ENCODE results near the gene DSCAML1. TPM values are rescaled to one million over a fixed set of nuclear protein-coding genes. Genes with fewer than 3 reads are reported as not detected.

The DSCAML1 gene
- total and polyA plus RNA-seq, 3 donors from 2014 or later = 1.6 to 6.1 (median 3.0) TPM

GRCh38 chr11:117809236-117810055 lies 12.4 kb upstream of the DSCAML1 start:
- intact Hi-C loops (cut with DNase I; ENCODE audit: low total_unique reads) = loop anchor here (10.0 kb wide), 1 partner anchor 245 kb away; no protein-coding TSS in a partner anchor
- peak in 2 of 3 experiments; percentile 42 to 68 for TF ChIP-seq CTCF (IDR thresholded peaks at IDR 0.05)
- TF ChIP-seq POLR2A (IDR thresholded peaks at IDR 0.05) = no peak
- H3K27ac ChIP-seq = no peak overlapping the region
- 21 to 29% methylated on average over 14 to 22 of the region's 22 CpGs for WGBS, 2 donors
- no peaks in the 10 kb centered on the region for H3K27me3 ChIP-seq
- no peaks in the 10 kb centered on the region for H3K36me3 ChIP-seq (ENCODE audit: low read depth, missing control alignments)
- H3K9me3 ChIP-seq = no peaks in the 10 kb centered on the region
- peak; percentile 89 for DNase-seq
- peaks cover 12% of the 10 kb centered on the region for H3K4me1 ChIP-seq
- H3K4me3 ChIP-seq = no peak overlapping the region

- intact Hi-C loops (cut with DNase I; ENCODE audit: low total_unique reads) = loop anchor here (10.0 kb wide), 1 partner anchor 246 kb away; no protein-coding TSS in a partner anchor
Measured at GRCh38 chr11:117808784-117809183, 11.8 kb upstream of the DSCAML1 start.

DNA sequence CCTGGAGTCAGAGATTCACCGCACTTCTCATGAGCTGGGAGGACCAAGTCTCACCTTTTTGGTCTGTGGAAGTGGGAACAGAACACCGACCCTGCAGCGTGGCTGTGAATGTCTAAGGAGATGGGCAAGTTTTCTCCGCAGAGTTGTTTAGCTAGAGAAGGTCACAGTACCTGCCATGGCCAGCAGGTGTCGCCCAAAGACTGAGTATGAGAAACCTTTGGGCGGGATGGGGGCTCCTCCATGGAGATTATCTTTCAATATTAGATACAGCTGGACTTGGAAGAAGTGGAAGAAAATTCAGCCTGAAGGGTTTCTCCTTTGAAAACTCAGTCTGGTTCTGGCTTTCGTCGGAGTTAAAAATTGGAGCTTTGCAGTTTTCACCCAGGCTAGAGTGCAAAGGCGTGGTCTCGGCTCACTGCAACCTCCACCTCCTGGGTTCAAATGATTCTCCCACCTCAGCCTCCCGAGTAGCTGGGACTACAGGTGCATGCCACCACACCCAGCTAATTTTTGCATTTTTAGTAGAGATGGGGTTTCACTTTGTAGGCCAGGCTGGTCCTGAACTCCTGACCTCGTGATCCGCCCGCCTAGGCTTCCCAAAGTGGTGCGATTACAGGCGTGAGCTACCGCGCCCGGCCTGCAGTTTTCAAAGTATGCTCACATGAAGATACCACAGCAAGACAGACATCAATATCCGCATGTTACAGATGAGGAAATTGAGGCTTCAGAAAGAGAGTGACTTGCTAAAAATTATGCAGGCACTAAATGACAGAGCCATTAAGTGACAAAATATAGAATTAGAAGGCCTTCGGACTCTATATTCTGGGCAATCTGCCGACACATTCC lies 10.7 kb upstream of the DSCAML1 start:
- peak; percentile 91 for DNase-seq
- Histone ChIP-seq H3K27me3 (no peaks in the 10 kb centered on the region), H3K36me3 (ENCODE audit: low read depth, missing control alignments) (no peaks in the 10 kb centered on the region), H3K9me3 (no peaks in the 10 kb centered on the region), H3K27ac (no peak overlapping the region), H3K4me3 (no peak overlapping the region), H3K4me1 (peaks cover 9% of the 10 kb centered on the region)
- 66 to 77% methylated on average over 22 of the region's 22 CpGs for WGBS, 2 donors
- intact Hi-C loops (cut with DNase I; ENCODE audit: low total_unique reads) = loop anchor here (10.0 kb wide), 1 partner anchor 247 kb away; no protein-coding TSS in a partner anchor
- TF ChIP-seq CTCF (IDR thresholded peaks at IDR 0.05) (peak; percentile 86 to 91 (median 88)), POLR2A (IDR thresholded peaks at IDR 0.05) (no peak)

More at GRCh38 chr11:117808784-117809183, 11.8 kb upstream of the DSCAML1 start:
- Histone ChIP-seq H3K27me3 (no peaks in the 10 kb centered on the region), H3K4me1 (peaks cover 9% of the 10 kb centered on the region), H3K4me3 (no peak overlapping the region), H3K27ac (no peak overlapping the region), H3K36me3 (ENCODE audit: low read depth, missing control alignments) (no peaks in the 10 kb centered on the region), H3K9me3 (no peaks in the 10 kb centered on the region)
- 69 to 71% methylated on average over 12 of the region's 12 CpGs for WGBS, 2 donors
- TF ChIP-seq CTCF (IDR thresholded peaks at IDR 0.05) (no peak), POLR2A (IDR thresholded peaks at IDR 0.05) (no peak)
- no peak for DNase-seq

DNA sequence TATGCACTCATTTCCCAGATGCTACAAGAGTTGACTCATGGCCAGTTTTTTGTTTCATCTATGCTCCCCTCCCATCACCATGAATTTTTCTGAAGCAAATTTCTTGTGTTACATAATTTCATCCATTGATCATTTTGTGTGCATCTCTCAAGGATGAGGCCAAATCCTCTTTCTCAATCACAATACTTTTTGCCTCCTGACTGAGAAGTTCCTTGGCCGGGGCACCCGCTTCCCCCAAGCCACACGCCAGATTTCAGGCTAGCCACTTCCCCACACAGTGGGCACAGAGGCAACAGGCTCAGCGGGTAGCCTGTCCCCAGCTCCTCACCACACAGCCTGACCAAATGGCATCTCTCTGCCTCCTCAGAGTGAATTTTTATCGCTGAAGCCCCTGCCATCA lies 9.8 kb upstream of the DSCAML1 start:
- no peak overlapping the region for H3K27ac ChIP-seq
- H3K9me3 ChIP-seq = no peaks in the 10 kb centered on the region
- intact Hi-C loops (cut with DNase I; ENCODE audit: low total_unique reads) = loop anchor here (10.0 kb wide), 1 partner anchor 248 kb away; no protein-coding TSS in a partner anchor
- WGBS, 2 donors = 83 to 92% methylated on average over 5 of the region's 5 CpGs
- peaks cover 9% of the 10 kb centered on the region for H3K4me1 ChIP-seq
- TF ChIP-seq CTCF (IDR thresholded peaks at IDR 0.05) (no peak), POLR2A (IDR thresholded peaks at IDR 0.05) (no peak)
- no peak for DNase-seq
- H3K36me3 ChIP-seq (ENCODE audit: low read depth, missing control alignments) = no peaks in the 10 kb centered on the region
- H3K4me3 ChIP-seq = no peak overlapping the region
- no peaks in the 10 kb centered on the region for H3K27me3 ChIP-seq

Measured in testis (tissue), 3 donors.